WTC11 (cell line): ENCODE measurements around the gene MTCL1. TPM values are rescaled to one million over a fixed set of nuclear protein-coding genes. Genes with fewer than 3 reads are reported as not detected.

Experiments
- ATAC-seq: fragments of 200-7000 bp; cut with Tn5 transposase; 2 replicates; pipeline ENCODE4 v1.10.0; 2021; ENCODE audit warnings: mild to moderate bottlenecking, moderate library complexity
- CTCF ChIA-PET: fragments of 300-600 bp; sonication (Branson Sonifier 250); formaldehyde crosslinking; loops from one replicate; lab custom pipeline; 2021; ENCODE audit warnings: antibody characterized with exemption; lab: Charles Lee
- POLR2A ChIA-PET: fragments of 350-600 bp; sonication (Branson Sonifier 250); formaldehyde crosslinking; loops from one replicate; lab custom pipeline; 2021; ENCODE audit warnings: antibody characterized with exemption; lab: Charles Lee
- DNase-seq: peaks from one replicate; pipeline ENCODE4 v3.0.0; 2021; ENCODE audit warnings: low spot score
- H3K27ac Mint-ChIP-seq: 2 replicates; pipeline ENCODE4 v1.8.0; 2021; ENCODE audit warnings: mixed read lengths
- H3K27me3 Mint-ChIP-seq: 2 replicates; pipeline ENCODE4 v1.8.0; 2021; ENCODE audit warnings: low read depth, mild to moderate bottlenecking, moderate library complexity, mixed read lengths
- H3K36me3 Mint-ChIP-seq: 2 replicates; pipeline ENCODE4 v1.8.0; 2021; ENCODE audit warnings: mixed read lengths
- H3K4me1 Mint-ChIP-seq: 2 replicates; pipeline ENCODE4 v1.8.0; 2022; ENCODE audit warnings: mixed read lengths
- H3K4me3 Mint-ChIP-seq: 2 replicates; pipeline ENCODE4 v1.8.0; 2021; ENCODE audit warnings: mild to moderate bottlenecking, moderate library complexity, mixed read lengths
- H3K9me3 Mint-ChIP-seq: 2 replicates; pipeline ENCODE4 v1.8.0; 2021; ENCODE audit warnings: mixed read lengths
- ATF1 ChIP-seq: sonication (generic); formaldehyde crosslinking; IDR thresholded peaks from 2 replicates; pipeline ENCODE4 v1.8.1; 2023; ENCODE audit warnings: mild to moderate bottlenecking, moderate library complexity, missing genetic modification reagents
- JUN ChIP-seq: sonication (generic); formaldehyde crosslinking; IDR thresholded peaks from 2 replicates; pipeline ENCODE4 v1.8.0; 2023; ENCODE audit warnings: mild to moderate bottlenecking, missing genetic modification reagents
- NR3C1 ChIP-seq: sonication (generic); formaldehyde crosslinking; conservative IDR thresholded peaks from 2 replicates; pipeline ENCODE4 v1.8.1; 2023; ENCODE audit warnings: low read depth, mild to moderate bottlenecking, missing genetic modification reagents
- OVOL2 ChIP-seq: fragments of 250-450 bp; sonication (Bioruptor Pico); IDR thresholded peaks from 2 replicates; pipeline ENCODE4 v1.9.0; 2021; ENCODE audit warnings: mild to moderate bottlenecking, borderline replicate concordance
- TCF7 ChIP-seq: sonication (generic); formaldehyde crosslinking; IDR thresholded peaks from 2 replicates; pipeline ENCODE4 v1.8.0; 2022; ENCODE audit warnings: mild to moderate bottlenecking, low read depth, missing genetic modification reagents, moderate library complexity
- ZNF263 ChIP-seq: sonication (generic); formaldehyde crosslinking; IDR thresholded peaks from 2 replicates; pipeline ENCODE4 v1.8.1; 2022; ENCODE audit warnings: low read depth, mild to moderate bottlenecking, moderate library complexity, missing genetic modification reagents
- total RNA-seq: library from RNA; stranded (reverse); gene quantifications from 3 replicates; pipeline ENCODE4 v1.2.3, GENCODE V29; 2021
- TF ChIP-seq, protein P1 (sequence below): fragments of 250-450 bp; sonication (Bioruptor Pico); IDR thresholded peaks from 2 replicates; pipeline ENCODE4 v2.1.2; 2022; ENCODE audit warnings: mild to moderate bottlenecking, moderate library complexity
- TF ChIP-seq, protein P2 (sequence below): sonication (generic); formaldehyde crosslinking; IDR thresholded peaks from 2 replicates; pipeline ENCODE4 v1.8.0; 2022; ENCODE audit warnings: mild to moderate bottlenecking, missing genetic modification reagents
- TF ChIP-seq, protein P3 (sequence below): sonication (generic); formaldehyde crosslinking; IDR thresholded peaks from 2 replicates; pipeline ENCODE4 v1.8.1; 2022; ENCODE audit warnings: mild to moderate bottlenecking, missing genetic modification reagents, moderate library complexity, borderline replicate concordance
- TF ChIP-seq, protein P4 (sequence below): sonication (generic); formaldehyde crosslinking; IDR thresholded peaks from 2 replicates; pipeline ENCODE4 v1.8.0; 2023; ENCODE audit warnings: mild to moderate bottlenecking, missing genetic modification reagents
- TF ChIP-seq, protein P5 (sequence below): sonication (generic); formaldehyde crosslinking; IDR thresholded peaks from 2 replicates; pipeline ENCODE4 v1.8.1; 2022; ENCODE audit warnings: low read depth, mild to moderate bottlenecking, moderate library complexity, missing genetic modification reagents, borderline replicate concordance

MTCL1 gene
- total RNA-seq, 1 experiment from 2014 or later: 64.3 TPM

DNA sequence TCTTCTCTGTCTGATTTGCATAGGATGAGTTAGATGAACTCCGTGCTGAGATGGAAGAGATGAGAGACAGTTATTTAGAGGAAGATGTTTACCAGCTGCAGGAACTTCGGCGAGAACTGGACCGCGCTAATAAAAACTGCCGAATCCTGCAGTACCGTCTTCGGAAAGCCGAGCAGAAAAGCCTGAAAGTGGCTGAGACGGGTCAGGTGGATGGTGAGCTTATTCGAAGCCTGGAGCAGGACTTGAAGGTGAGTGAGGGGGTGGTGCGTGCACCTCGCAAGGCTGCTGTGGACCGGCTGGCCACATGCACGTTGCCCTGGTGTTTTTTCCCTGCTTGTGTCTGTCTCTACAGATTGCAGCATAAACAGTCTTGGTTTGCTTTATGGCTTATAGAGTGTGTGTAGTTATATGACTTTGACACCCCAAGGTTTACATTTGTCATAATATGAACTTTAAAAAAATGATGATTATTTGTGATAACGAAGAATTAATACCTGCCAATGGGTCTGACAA lies 13.1 kb downstream of the MTCL1 start:
- TF ChIP-seq NR3C1 (CRISPR knock-in tag): no peak
- TF ChIP-seq, protein P1, sequence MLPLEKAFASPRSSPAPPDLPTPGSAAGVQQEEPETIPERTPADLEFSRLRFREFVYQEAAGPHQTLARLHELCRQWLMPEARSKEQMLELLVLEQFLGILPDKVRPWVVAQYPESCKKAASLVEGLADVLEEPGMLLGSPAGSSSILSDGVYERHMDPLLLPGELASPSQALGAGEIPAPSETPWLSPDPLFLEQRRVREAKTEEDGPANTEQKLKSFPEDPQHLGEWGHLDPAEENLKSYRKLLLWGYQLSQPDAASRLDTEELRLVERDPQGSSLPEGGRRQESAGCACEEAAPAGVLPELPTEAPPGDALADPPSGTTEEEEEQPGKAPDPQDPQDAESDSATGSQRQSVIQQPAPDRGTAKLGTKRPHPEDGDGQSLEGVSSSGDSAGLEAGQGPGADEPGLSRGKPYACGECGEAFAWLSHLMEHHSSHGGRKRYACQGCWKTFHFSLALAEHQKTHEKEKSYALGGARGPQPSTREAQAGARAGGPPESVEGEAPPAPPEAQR (CRISPR knock-in tag): no peak
- no peak for TF ChIP-seq ATF1 (CRISPR knock-in tag)
- DNase-seq: no peak
- peaks cover 47% of the 10 kb centered on the region for H3K36me3 Mint-ChIP-seq
- CTCF ChIA-PET: interaction anchor here (1.0 to 3.3 kb wide), 2 partner anchors 11 to 21 kb away, joined by 3 to 25 read pairs; no protein-coding TSS in a partner anchor
- no peaks in the 10 kb centered on the region for H3K27me3 Mint-ChIP-seq
- peak overlapping the region; percentile 1; the same call in 1 of the 2 replicates for H3K27ac Mint-ChIP-seq
- no peak for ATAC-seq
- POLR2A ChIA-PET: no interaction called here
- 0 out of 2 replicates have a peak, but pooled peaks cover 4% of the 10 kb centered on the region for H3K9me3 Mint-ChIP-seq
- no peak overlapping the region for H3K4me3 Mint-ChIP-seq
- H3K4me1 Mint-ChIP-seq: peaks cover 75% of the 10 kb centered on the region

DNA sequence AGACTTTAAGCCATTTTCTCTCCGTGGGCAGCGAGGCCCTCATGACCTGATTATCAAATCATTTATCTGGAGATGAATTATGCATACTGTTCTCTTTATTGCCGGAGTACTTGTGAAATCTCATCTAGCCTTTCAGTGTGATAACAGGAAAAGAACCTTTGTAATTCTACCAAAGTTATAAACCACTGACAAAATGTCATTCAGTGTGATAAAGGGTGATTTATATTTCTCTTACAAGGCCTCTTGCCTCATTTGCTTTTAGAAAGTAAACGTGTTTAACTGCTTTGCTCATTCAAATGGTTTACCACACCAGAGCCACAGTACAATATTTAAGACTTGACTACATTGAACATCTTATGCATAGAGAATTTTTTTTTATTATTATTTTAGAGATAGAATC lies 13.8 kb downstream of the MTCL1 start:
- CTCF ChIA-PET: no interaction called here
- Mint-ChIP-seq H3K4me3 (no peak overlapping the region), H3K9me3 (peaks cover 3% of the 10 kb centered on the region; the same call in 1 of the 2 replicates), H3K4me1 (peaks cover 72% of the 10 kb centered on the region), H3K36me3 (peaks cover 49% of the 10 kb centered on the region), H3K27me3 (no peaks in the 10 kb centered on the region), H3K27ac (peak overlapping the region; percentile 21; the same call in 1 of the 2 replicates)
- TF ChIP-seq, protein P1 (CRISPR knock-in tag): no peak
- TF ChIP-seq OVOL2 (no peak), JUN (no peak), ZNF263 (CRISPR knock-in tag) (no peak), TCF7 (CRISPR knock-in tag) (no peak)
- TF ChIP-seq, protein P2, sequence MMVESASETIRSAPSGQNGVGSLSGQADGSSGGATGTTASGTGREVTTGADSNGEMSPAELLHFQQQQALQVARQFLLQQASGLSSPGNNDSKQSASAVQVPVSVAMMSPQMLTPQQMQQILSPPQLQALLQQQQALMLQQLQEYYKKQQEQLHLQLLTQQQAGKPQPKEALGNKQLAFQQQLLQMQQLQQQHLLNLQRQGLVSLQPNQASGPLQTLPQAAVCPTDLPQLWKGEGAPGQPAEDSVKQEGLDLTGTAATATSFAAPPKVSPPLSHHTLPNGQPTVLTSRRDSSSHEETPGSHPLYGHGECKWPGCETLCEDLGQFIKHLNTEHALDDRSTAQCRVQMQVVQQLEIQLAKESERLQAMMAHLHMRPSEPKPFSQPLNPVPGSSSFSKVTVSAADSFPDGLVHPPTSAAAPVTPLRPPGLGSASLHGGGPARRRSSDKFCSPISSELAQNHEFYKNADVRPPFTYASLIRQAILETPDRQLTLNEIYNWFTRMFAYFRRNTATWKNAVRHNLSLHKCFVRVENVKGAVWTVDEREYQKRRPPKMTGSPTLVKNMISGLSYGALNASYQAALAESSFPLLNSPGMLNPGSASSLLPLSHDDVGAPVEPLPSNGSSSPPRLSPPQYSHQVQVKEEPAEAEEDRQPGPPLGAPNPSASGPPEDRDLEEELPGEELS (CRISPR knock-in tag): no peak
- TF ChIP-seq, protein P3, sequence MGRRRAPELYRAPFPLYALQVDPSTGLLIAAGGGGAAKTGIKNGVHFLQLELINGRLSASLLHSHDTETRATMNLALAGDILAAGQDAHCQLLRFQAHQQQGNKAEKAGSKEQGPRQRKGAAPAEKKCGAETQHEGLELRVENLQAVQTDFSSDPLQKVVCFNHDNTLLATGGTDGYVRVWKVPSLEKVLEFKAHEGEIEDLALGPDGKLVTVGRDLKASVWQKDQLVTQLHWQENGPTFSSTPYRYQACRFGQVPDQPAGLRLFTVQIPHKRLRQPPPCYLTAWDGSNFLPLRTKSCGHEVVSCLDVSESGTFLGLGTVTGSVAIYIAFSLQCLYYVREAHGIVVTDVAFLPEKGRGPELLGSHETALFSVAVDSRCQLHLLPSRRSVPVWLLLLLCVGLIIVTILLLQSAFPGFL: no peak
- TF ChIP-seq, protein P4, sequence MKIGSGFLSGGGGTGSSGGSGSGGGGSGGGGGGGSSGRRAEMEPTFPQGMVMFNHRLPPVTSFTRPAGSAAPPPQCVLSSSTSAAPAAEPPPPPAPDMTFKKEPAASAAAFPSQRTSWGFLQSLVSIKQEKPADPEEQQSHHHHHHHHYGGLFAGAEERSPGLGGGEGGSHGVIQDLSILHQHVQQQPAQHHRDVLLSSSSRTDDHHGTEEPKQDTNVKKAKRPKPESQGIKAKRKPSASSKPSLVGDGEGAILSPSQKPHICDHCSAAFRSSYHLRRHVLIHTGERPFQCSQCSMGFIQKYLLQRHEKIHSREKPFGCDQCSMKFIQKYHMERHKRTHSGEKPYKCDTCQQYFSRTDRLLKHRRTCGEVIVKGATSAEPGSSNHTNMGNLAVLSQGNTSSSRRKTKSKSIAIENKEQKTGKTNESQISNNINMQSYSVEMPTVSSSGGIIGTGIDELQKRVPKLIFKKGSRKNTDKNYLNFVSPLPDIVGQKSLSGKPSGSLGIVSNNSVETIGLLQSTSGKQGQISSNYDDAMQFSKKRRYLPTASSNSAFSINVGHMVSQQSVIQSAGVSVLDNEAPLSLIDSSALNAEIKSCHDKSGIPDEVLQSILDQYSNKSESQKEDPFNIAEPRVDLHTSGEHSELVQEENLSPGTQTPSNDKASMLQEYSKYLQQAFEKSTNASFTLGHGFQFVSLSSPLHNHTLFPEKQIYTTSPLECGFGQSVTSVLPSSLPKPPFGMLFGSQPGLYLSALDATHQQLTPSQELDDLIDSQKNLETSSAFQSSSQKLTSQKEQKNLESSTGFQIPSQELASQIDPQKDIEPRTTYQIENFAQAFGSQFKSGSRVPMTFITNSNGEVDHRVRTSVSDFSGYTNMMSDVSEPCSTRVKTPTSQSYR (CRISPR knock-in tag): no peak
- TF ChIP-seq, protein P5, sequence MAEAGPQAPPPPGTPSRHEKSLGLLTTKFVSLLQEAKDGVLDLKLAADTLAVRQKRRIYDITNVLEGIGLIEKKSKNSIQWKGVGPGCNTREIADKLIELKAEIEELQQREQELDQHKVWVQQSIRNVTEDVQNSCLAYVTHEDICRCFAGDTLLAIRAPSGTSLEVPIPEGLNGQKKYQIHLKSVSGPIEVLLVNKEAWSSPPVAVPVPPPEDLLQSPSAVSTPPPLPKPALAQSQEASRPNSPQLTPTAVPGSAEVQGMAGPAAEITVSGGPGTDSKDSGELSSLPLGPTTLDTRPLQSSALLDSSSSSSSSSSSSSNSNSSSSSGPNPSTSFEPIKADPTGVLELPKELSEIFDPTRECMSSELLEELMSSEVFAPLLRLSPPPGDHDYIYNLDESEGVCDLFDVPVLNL (CRISPR knock-in tag): no peak
- DNase-seq (no peak), ATAC-seq (no peak)
- POLR2A ChIA-PET: no interaction called here
